Activated T-helper 1 cell treated with anti-CD3 and anti-CD28 coated beads, Interleukin-12 subunit alpha, Interleukin-12 subunit beta, Interleukin-2, Interleukin-4 antibody, amounts not matched to agents 30 ng/mL and 10 ng/mL and 1 ng/mL, durations not matched to agents 14 hours and 24 hours and 36 hours (primary cell): ENCODE data around the gene DOK6. TPM values are rescaled to one million over a fixed set of nuclear protein-coding genes. Genes with fewer than 3 reads are reported as not detected.

Experiments used
- DNase-seq: peaks from one replicate; pipeline ENCODE4 v3.0.0; 2021; ENCODE audit warnings: low spot score
- H3K27ac Mint-ChIP-seq: one replicate; pipeline ENCODE4 v1.8.0; 2021; ENCODE audit warnings: mild to moderate bottlenecking, mixed read lengths
- H3K27me3 Mint-ChIP-seq: one replicate; pipeline ENCODE4 v1.8.0; 2022; ENCODE audit warnings: mild to moderate bottlenecking, moderate library complexity, mixed read lengths; ENCODE audit not compliant: insufficient read depth
- H3K36me3 Mint-ChIP-seq: one replicate; pipeline ENCODE4 v1.8.0; 2021; ENCODE audit warnings: low read depth, mixed read lengths
- H3K4me1 Mint-ChIP-seq: one replicate; pipeline ENCODE4 v1.8.0; 2021; ENCODE audit warnings: low read depth, mixed read lengths
- H3K4me3 Mint-ChIP-seq: one replicate; pipeline ENCODE4 v1.8.0; 2021; ENCODE audit warnings: mild to moderate bottlenecking, moderate library complexity, mixed read lengths
- H3K9me3 Mint-ChIP-seq: one replicate; pipeline ENCODE4 v1.8.0; 2021; ENCODE audit warnings: mixed read lengths
- intact Hi-C: fragments of 100-400 bp; cut with micrococcal nuclease; formaldehyde crosslinking; loops from one replicate; pipeline ENCODE4 v1.15.1; 2024
- total RNA-seq: library from RNA; stranded (reverse); gene quantifications from 2 replicates; pipeline ENCODE4 v1.2.3, GENCODE V29; 2022

The DOK6 gene
- total RNA-seq, 1 donor from 2014 or later: not detected

DNA sequence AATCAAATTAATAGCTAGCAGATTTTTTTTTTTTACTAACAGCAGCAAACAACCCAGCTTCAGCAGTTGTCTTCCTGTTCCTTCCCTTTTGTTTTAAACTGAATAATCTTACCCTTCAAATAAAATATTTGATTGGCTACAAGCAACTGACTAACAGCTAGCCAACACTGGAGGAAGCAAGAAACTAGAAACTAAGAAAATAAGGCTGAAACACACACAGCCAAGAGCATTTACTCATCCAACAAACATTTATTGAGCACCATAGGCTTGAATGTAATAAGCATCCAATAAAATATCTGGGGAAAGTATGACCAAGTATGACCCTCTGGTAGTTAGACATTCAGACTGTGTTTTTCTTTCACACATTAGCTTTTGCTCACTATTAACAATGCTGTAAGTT is 357.8 kb downstream of the DOK6 start:
- intact Hi-C loops: no loop called here
- H3K27ac Mint-ChIP-seq: no peak overlapping the region
- peaks cover 25% of the 10 kb centered on the region for H3K9me3 Mint-ChIP-seq
- H3K4me1 Mint-ChIP-seq: peaks cover 17% of the 10 kb centered on the region
- peaks cover 13% of the 10 kb centered on the region for H3K36me3 Mint-ChIP-seq
- H3K4me3 Mint-ChIP-seq: no peak overlapping the region
- no peak for DNase-seq
- H3K27me3 Mint-ChIP-seq: no peaks in the 10 kb centered on the region

DNA sequence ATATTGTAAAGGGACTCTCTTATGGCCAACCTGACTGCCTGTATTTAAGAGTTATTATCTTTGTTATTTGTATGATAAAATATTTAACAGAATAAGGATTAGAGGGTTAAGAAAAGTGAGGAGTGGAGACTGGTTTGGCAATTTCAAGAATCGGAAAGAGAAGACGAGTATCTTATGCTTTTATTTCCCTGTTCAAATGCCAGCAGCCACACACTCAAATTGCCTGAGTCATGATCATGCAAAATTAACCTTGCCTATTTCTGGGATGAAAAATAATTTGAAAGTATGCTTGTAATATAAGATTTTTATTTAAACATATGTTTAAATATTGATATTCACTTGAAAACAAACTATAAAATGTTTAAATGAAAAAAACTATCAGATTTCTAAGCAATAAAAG is 358.4 kb downstream of the DOK6 start:
- H3K27ac Mint-ChIP-seq: no peak overlapping the region
- no peak overlapping the region for H3K4me3 Mint-ChIP-seq
- intact Hi-C loops: no loop called here
- H3K9me3 Mint-ChIP-seq: peaks cover 25% of the 10 kb centered on the region
- H3K36me3 Mint-ChIP-seq: peaks cover 11% of the 10 kb centered on the region
- H3K27me3 Mint-ChIP-seq: no peaks in the 10 kb centered on the region
- no peak for DNase-seq
- H3K4me1 Mint-ChIP-seq: peaks cover 17% of the 10 kb centered on the region

DNA sequence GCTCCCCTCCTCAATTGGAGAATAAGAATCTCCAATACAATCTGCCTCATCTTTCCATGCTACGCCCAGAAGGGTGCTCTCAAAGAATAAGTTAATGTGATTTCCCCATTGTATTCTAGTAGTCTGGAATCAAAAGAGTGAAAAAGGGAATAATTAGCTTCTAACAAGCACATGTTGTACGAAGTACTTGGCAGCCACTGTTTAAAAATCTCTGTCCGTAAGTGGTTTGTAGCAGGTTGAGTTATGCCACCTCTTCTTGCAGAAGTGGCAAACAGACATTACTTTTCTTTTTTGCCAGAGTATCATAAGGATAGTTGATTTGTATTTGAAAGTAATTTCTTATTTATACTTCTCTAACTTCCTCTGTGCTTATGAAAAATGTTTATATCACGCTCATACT is 362.3 kb downstream of the DOK6 start:
- H3K4me3 Mint-ChIP-seq: no peak overlapping the region
- no peak for DNase-seq
- H3K27ac Mint-ChIP-seq: no peak overlapping the region
- peaks cover 3% of the 10 kb centered on the region for H3K9me3 Mint-ChIP-seq
- intact Hi-C loops: no loop called here
- H3K4me1 Mint-ChIP-seq: no peaks in the 10 kb centered on the region
- no peaks in the 10 kb centered on the region for H3K27me3 Mint-ChIP-seq
- peaks cover 1% of the 10 kb centered on the region for H3K36me3 Mint-ChIP-seq

DNA sequence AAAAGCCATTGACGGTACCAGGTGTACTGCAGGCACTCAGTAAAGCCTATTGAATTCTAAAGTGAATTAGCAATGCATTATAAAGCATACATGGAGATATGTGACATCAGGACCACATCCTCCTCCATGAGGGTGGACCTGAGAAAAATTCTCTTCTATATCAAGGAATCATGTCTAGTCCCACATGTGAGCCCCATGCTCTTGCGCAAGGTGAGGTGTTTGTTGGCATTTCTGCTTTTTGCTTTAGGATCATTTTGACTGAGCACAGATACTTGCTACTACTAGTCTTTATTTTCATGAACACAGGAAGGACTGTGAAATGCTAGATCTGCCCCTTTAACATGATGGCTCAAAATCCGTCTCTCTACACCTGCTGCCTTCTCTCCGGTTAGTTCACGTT is 363.1 kb downstream of the DOK6 start:
- intact Hi-C loops: no loop called here
- DNase-seq: no peak
- Mint-ChIP-seq H3K4me1 (no peaks in the 10 kb centered on the region), H3K27me3 (no peaks in the 10 kb centered on the region), H3K36me3 (peaks cover 1% of the 10 kb centered on the region), H3K27ac (no peak overlapping the region), H3K4me3 (no peak overlapping the region), H3K9me3 (peaks cover 3% of the 10 kb centered on the region)

DNA sequence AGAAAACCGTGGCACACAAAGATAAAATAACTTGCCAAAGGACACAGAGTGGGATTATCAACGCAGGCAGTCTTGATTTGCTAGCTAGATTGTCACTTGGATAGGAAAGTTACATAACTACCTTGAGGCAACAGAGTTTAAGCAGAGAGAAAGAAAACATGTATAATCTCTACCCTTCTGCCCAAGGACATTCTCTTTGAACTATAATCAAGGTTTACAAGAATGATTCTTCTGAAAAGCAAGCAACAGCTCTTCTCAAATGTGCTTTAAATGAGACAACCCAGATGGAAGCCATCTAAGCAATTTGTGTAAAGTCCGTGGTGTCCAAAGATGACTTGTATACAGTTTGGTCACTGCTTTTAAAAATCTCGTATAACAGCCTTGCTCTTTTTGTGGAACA is 369.6 kb downstream of the DOK6 start:
- no peak overlapping the region for H3K27ac Mint-ChIP-seq
- H3K36me3 Mint-ChIP-seq: peaks cover 2% of the 10 kb centered on the region
- H3K4me1 Mint-ChIP-seq: peaks cover 6% of the 10 kb centered on the region
- H3K27me3 Mint-ChIP-seq: no peaks in the 10 kb centered on the region
- peaks cover 6% of the 10 kb centered on the region for H3K9me3 Mint-ChIP-seq
- H3K4me3 Mint-ChIP-seq: no peak overlapping the region
- DNase-seq: no peak
- intact Hi-C loops: no loop called here

DNA sequence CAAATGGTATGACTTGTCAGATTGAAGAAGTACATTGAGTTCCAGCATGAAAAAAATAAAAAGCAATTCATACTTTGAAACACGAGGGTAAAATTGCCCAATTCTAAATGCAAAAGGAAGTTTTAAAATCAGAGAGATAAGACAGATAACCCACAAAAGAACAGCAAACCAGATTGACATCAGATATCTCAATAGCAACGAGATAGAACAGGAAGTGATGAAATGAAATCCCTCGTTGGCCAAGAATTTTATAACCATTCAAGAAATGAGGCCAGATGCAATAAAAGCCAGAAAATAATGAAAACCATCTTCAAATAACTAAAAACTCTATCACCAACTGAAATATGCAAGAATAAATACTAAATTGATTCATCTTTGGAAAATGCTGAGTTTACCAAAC is 374.1 kb downstream of the DOK6 start:
- intact Hi-C loops: no loop called here
- Mint-ChIP-seq H3K27me3 (no peaks in the 10 kb centered on the region), H3K4me1 (peaks cover 6% of the 10 kb centered on the region), H3K27ac (no peak overlapping the region), H3K36me3 (peaks cover 2% of the 10 kb centered on the region), H3K4me3 (no peak overlapping the region), H3K9me3 (peaks cover 6% of the 10 kb centered on the region)
- no peak for DNase-seq

DNA sequence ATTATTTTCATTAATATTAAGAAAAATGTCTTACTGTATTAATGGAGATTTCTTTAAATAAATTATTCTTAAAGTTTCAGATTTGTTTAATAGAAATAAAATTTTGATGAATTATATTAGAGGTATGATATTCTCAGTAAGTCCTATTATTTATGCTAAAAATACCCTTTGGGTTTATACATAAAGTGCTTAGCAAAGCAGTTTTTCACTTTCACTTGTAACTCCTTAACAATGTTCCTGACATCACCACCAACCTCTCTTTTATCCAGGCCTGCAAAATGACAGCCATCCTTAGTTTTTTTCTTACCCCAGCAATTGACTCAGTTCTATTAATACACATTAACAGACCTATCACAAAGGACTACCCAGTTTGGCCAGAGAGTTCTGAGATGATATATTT is 376.6 kb downstream of the DOK6 start:
- Mint-ChIP-seq H3K27me3 (no peaks in the 10 kb centered on the region), H3K4me3 (no peak overlapping the region), H3K4me1 (peaks cover 6% of the 10 kb centered on the region), H3K9me3 (peaks cover 6% of the 10 kb centered on the region), H3K27ac (no peak overlapping the region), H3K36me3 (peaks cover 2% of the 10 kb centered on the region)
- DNase-seq: no peak
- intact Hi-C loops: no loop called here

DNA sequence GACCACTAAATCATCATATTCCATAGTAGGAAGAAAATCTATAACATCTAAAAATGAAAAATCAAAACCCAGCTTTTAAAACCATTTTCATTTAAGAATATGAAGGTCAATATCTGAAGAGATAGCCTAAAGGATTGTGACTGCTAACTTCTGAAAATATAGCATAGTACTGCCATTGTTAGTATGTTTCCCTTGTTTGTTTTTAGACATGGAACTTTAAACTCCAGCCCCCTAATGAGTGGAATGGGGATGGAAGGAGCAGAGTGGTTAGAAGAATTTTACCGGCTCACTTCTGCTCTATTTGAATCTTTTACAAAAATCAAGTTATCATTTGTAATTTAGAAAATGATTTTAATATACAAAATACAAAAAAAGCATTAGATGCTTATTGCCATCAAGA is 378.0 kb downstream of the DOK6 start:
- no peaks in the 10 kb centered on the region for H3K27me3 Mint-ChIP-seq
- H3K9me3 Mint-ChIP-seq: peaks cover 3% of the 10 kb centered on the region
- no peaks in the 10 kb centered on the region for H3K36me3 Mint-ChIP-seq
- H3K4me1 Mint-ChIP-seq: peaks cover 6% of the 10 kb centered on the region
- H3K4me3 Mint-ChIP-seq: no peak overlapping the region
- no peak overlapping the region for H3K27ac Mint-ChIP-seq
- DNase-seq: no peak
- intact Hi-C loops: no loop called here

DNA sequence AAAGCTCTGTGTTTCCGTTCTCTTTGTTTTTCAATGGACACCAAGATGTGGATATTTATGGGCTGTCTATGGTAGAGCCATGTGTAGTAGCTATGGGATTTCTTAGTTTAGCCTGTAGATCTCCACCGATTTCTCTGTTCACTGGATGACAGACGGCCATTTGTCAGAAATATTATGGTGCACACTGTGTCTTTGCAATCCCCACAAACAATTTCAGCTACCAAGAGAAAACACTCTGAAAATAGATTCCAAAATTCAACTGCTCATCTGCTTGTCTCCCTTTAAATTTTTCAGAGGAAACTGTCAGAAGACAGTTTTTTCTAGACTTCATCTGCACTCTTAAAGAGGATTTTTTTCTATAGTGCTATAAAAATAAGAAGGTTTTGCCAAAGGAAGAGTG is 380.2 kb downstream of the DOK6 start:
- Mint-ChIP-seq H3K9me3 (no peaks in the 10 kb centered on the region), H3K27ac (no peak overlapping the region), H3K36me3 (no peaks in the 10 kb centered on the region), H3K4me3 (no peak overlapping the region), H3K27me3 (no peaks in the 10 kb centered on the region), H3K4me1 (no peaks in the 10 kb centered on the region)
- DNase-seq: no peak
- intact Hi-C loops: no loop called here

DNA sequence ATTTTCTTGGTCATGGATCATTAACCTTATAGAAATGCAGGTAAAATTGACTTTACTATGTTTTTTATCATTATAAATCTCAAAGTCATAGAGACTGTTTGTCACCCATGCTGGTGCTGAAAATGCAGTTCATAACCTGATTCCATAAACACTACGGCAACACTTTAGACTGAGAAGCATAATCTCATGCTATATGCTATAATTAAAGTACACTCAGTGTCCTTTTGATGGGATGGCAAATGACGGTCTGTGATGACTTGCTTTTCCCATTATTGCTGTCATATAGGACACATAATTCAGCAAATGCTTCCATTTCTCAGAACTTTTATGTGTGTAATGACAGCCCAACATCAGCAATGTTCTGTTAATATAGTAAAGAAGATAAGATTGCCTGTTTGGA is 384.1 kb downstream of the DOK6 start:
- no peaks in the 10 kb centered on the region for H3K36me3 Mint-ChIP-seq
- H3K9me3 Mint-ChIP-seq: no peaks in the 10 kb centered on the region
- no peaks in the 10 kb centered on the region for H3K4me1 Mint-ChIP-seq
- intact Hi-C loops: no loop called here
- H3K27me3 Mint-ChIP-seq: no peaks in the 10 kb centered on the region
- DNase-seq: no peak
- H3K27ac Mint-ChIP-seq: no peak overlapping the region
- no peak overlapping the region for H3K4me3 Mint-ChIP-seq

DNA sequence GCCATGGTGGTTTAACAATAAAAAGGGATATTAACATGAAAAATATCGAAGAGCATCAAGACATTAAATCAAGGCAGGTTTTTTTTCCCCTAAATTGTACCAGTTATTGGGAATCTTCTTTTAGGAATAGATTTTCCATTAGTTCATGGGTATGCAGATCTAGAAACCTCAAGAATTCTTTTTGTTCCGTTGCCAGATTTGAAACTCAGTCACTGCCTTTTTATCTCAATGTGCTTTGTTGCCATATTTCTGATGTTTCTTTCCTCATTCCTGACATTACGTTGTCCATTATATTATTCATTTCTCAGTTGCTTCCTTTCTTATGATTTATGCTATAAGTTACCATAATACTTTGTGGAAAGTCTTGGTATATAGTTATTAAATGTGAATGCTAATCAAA is 384.8 kb downstream of the DOK6 start:
- H3K27ac Mint-ChIP-seq: no peak overlapping the region
- no peaks in the 10 kb centered on the region for H3K36me3 Mint-ChIP-seq
- no peak for DNase-seq
- H3K9me3 Mint-ChIP-seq: no peaks in the 10 kb centered on the region
- no peak overlapping the region for H3K4me3 Mint-ChIP-seq
- intact Hi-C loops: no loop called here
- H3K4me1 Mint-ChIP-seq: no peaks in the 10 kb centered on the region
- H3K27me3 Mint-ChIP-seq: no peaks in the 10 kb centered on the region

DNA sequence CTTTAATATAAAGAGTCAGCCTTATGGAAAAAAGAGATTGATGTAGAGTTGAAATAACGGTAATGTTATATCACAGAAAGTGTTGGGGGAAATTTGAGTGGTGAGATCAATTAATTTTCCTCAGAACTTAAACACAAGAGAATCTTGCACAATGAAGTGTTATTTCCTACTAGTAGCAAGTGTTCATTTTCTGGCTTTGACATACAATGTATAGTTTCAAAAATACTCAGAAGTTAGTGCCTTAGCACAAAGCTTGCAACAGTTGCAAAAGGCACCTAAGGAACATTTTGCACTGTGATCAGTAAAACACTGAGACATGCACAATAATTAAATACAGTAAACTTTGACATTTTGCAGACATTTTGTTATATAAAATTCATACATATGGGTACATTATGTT is 385.7 kb downstream of the DOK6 start:
- no peaks in the 10 kb centered on the region for H3K36me3 Mint-ChIP-seq
- intact Hi-C loops: no loop called here
- DNase-seq: no peak

DNA sequence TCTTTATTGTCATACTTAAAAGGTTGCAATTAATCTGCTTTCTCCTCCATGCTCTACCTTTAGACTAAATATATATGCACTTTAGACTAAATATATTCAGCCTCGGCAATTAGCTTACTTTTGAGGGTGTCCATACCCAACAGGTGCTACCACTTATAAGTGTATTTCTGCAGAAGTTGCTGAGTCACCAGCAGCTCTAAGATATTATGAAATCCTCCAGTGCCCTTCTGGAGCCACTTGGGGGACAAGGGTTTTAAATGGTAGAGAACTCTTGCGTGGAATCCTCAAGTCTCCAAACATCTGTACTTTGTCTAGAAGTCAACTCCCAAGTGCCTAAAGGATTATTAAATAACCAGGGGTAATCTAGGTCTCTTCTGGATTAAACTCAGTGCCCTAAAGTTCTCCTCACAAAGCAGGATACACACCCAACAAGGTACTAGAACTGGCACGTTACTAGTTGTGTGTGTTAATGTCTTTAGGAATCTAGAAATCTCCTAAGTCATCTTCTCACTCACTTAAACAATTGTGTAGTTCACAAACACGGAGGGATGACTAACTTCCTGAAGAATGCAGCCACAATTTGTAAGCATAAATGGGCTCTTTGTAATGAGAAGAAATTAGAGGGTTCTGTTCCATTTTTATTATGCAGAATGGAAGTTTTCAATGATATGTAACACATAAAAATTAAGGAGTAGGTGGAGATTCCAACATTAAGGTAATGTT is 387.3 kb downstream of the DOK6 start:
- Mint-ChIP-seq H3K9me3 (no peaks in the 10 kb centered on the region), H3K4me1 (no peaks in the 10 kb centered on the region), H3K27ac (no peak overlapping the region), H3K36me3 (no peaks in the 10 kb centered on the region), H3K4me3 (no peak overlapping the region), H3K27me3 (no peaks in the 10 kb centered on the region)
- DNase-seq: no peak
- intact Hi-C loops: no loop called here

More for the DNA sequence above, 385.7 kb downstream of the DOK6 start:
- Mint-ChIP-seq H3K27ac (no peak overlapping the region), H3K4me3 (no peak overlapping the region), H3K27me3 (no peaks in the 10 kb centered on the region), H3K9me3 (no peaks in the 10 kb centered on the region), H3K4me1 (no peaks in the 10 kb centered on the region)

DNA sequence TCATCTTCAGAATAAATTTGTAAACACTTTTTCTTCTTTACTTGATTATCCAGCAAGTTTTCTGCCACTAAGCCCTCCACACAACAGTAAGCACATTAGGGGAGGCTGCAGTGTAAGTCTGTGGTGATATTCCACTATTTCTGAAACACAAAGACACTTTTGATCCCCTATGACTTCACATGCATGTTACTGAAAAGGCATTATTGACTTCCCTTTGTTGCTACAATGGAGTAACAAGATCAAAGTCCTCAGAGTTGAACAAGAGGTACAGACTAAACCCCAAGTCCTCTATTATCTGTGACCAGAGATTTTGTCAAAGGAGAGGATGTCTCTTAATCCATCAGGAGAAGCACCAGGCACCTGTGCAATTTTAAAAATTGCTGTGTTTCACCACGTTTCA is 389.1 kb downstream of the DOK6 start:
- DNase-seq: no peak
- no peaks in the 10 kb centered on the region for H3K27me3 Mint-ChIP-seq
- H3K4me1 Mint-ChIP-seq: no peaks in the 10 kb centered on the region
- H3K9me3 Mint-ChIP-seq: no peaks in the 10 kb centered on the region
- no peak overlapping the region for H3K27ac Mint-ChIP-seq
- H3K4me3 Mint-ChIP-seq: no peak overlapping the region
- H3K36me3 Mint-ChIP-seq: no peaks in the 10 kb centered on the region
- intact Hi-C loops: no loop called here
